ENCODE measurements around the gene SPATA6L. TPM values are rescaled to one million over a fixed set of nuclear protein-coding genes. Genes with fewer than 3 reads are reported as not detected.

SPATA6L gene
- total RNA-seq, 4 donors from 2014 or later = 14.3 to 21.0 (median 16.9) TPM

DNA sequence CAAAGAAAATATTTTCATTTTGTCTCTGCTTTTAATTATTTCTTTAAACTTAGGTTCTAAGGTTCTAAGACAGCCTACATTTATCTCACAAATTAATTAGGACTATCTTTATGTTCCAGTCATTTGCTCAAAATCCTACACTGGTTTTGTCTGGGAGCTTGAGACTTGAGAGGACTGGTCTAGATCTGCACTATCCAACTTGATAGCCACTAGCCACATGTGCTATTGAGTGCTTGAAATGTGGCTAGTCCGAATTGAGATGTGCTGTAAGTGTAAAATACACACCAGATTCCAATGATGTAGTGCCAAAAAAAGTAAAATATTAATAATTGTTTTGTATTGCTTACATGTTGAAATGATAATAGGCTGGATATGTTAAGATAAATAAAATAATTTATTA lies 20.3 kb upstream of the SPATA6L start:
- intact Hi-C loops (cut with DNase I) = no loop called here

DNA sequence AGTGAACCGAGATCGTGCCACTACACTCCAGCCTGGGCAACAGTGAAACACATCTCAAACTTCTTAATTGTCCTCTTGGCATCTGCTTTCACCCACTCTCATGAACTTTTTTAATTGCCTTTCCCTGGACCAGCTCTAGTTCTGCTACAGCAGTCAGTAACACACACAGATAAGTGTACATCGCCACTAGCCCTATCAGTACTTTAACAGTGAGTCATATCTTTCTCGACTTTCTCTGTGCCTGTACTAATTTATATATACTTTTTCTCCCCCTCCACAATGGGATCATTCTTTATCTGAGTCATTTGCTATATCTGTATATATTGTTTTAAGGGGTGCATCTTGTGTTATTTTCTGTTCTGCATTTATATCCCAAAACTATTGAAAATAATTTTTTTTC lies 19.8 kb upstream of the SPATA6L start:
- Histone ChIP-seq H3K4me1 (peaks cover 3 to 4% of the 10 kb centered on the region in 2 donors), H3K9me3 (no peaks in the 10 kb centered on the region), H3K36me3 (peaks cover 4 to 5% of the 10 kb centered on the region in 2 donors), H3K4me3 (replicated peaks in 1 of 3) (no peak overlapping the region), H3K27me3 (no peaks in the 10 kb centered on the region), H3K27ac (no peak overlapping the region)
- TF ChIP-seq, protein P1, sequence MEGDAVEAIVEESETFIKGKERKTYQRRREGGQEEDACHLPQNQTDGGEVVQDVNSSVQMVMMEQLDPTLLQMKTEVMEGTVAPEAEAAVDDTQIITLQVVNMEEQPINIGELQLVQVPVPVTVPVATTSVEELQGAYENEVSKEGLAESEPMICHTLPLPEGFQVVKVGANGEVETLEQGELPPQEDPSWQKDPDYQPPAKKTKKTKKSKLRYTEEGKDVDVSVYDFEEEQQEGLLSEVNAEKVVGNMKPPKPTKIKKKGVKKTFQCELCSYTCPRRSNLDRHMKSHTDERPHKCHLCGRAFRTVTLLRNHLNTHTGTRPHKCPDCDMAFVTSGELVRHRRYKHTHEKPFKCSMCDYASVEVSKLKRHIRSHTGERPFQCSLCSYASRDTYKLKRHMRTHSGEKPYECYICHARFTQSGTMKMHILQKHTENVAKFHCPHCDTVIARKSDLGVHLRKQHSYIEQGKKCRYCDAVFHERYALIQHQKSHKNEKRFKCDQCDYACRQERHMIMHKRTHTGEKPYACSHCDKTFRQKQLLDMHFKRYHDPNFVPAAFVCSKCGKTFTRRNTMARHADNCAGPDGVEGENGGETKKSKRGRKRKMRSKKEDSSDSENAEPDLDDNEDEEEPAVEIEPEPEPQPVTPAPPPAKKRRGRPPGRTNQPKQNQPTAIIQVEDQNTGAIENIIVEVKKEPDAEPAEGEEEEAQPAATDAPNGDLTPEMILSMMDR (IDR thresholded peaks at IDR 0.05) = no peak
- no peak for TF ChIP-seq POLR2A (IDR thresholded peaks at IDR 0.05)
- 89 to 93% methylated on average over 4 of the region's 4 CpGs for WGBS, 2 donors
- DNase-seq = no peak
- intact Hi-C loops (cut with DNase I) = no loop called here

More for the DNA sequence above, 20.3 kb upstream of the SPATA6L start:
- H3K36me3 ChIP-seq = peaks cover 4 to 5% of the 10 kb centered on the region in 2 donors
- H3K4me3 ChIP-seq (replicated peaks in 1 of 3) = no peak overlapping the region
- TF ChIP-seq, protein P1 (IDR thresholded peaks at IDR 0.05) = no peak
- TF ChIP-seq POLR2A (IDR thresholded peaks at IDR 0.05) = no peak
- 72 to 82% methylated on average over 1 of the region's 1 CpG for WGBS, 2 donors
- peak overlapping the region in 1 of 3 donors; percentile 13 for H3K27ac ChIP-seq
- no peaks in the 10 kb centered on the region for H3K4me1 ChIP-seq
- DNase-seq = no peak
- H3K27me3 ChIP-seq = no peaks in the 10 kb centered on the region
- H3K9me3 ChIP-seq = no peaks in the 10 kb centered on the region

DNA sequence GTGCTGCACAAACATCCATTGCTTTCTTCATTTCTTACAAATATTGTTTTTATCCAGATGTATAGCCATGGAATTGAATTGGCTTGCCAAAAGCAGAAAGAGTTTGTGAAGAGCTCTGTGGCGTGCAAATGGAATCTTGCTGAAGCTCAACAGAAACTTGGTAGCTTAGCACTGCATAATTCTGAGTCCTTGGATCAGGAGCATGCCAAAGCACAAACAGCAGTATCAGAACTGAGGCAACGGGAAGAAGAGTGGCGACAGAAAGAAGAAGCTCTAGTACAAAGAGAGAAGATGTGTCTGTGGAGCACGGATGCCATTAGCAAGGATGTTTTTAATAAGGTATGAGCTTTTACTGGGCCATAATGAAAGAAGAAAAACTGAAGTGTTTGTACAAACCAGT lies 18.5 kb upstream of the SPATA6L start:
- Histone ChIP-seq H3K4me1 (peaks cover 9 to 12% of the 10 kb centered on the region in 2 donors), H3K36me3 (peaks cover 4 to 5% of the 10 kb centered on the region in 2 donors), H3K9me3 (no peaks in the 10 kb centered on the region), H3K27me3 (no peaks in the 10 kb centered on the region), H3K27ac (no peak overlapping the region), H3K4me3 (replicated peaks in 1 of 3) (no peak overlapping the region)
- TF ChIP-seq POLR2A (IDR thresholded peaks at IDR 0.05) = no peak
- TF ChIP-seq, protein P1 (IDR thresholded peaks at IDR 0.05) = no peak
- intact Hi-C loops (cut with DNase I) = no loop called here
- no peak for DNase-seq
- WGBS, 2 donors = 94 to 95% methylated on average over 4 of the region's 4 CpGs

DNA sequence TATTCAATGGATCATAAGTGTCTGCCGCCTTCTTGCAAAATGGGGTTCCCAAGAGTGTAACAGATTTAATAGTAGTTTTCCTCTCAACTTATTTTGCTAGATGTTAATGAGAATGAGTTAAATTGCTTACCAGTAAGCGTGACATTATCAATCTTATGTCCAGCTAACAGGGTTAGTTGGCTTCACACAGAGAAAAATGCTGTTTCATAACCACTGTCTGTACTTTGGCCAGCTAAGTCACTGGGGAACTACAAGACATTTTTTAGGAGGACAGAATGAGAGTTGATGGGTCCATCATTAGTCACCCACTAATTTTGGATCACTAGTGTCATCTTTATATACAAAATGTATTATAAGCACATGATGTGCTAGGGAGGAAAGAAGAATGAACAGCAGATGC lies 14.5 kb upstream of the SPATA6L start:
- WGBS, 2 donors = 54 to 62% methylated on average over 2 of the region's 2 CpGs
- Histone ChIP-seq H3K36me3 (peaks cover under 1 to 4% of the 10 kb centered on the region in 2 donors), H3K9me3 (no peaks in the 10 kb centered on the region), H3K27ac (peak overlapping the region in 2 of 3 donors; percentile 97), H3K27me3 (no peaks in the 10 kb centered on the region), H3K4me1 (peaks cover 12 to 13% of the 10 kb centered on the region in 2 donors), H3K4me3 (replicated peaks in 1 of 3) (peak overlapping the region in 1 of 3 donors; percentile 83)
- intact Hi-C loops (cut with DNase I) = no loop called here
- TF ChIP-seq, protein P1 (IDR thresholded peaks at IDR 0.05) = no peak
- TF ChIP-seq POLR2A (IDR thresholded peaks at IDR 0.05) = no peak
- no peak for DNase-seq

DNA sequence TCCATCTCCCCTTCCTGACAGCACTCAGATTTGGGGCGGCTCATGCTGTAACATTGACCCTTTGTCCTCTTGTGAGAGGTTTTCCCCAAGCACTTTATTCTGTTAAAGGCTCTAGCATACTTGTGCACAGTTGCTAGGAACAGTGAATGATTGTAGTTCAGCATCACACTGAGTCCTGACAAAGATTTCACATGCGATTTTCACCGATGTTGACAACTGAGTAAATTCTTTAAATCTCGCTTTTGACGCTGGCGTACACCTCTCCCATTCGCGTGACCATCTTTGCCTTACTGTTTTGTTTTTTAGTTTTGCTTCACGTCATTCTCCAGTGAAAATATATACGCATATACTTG lies 13.9 kb upstream of the SPATA6L start:
- Histone ChIP-seq H3K4me3 (replicated peaks in 1 of 3) (peak overlapping the region; percentile 27 to 83 (median 63)), H3K9me3 (no peaks in the 10 kb centered on the region), H3K27ac (peak overlapping the region; percentile 82 to 97 (median 97)), H3K27me3 (no peaks in the 10 kb centered on the region), H3K36me3 (peaks cover 0 to 4% of the 10 kb centered on the region in 2 donors), H3K4me1 (peaks cover 12 to 13% of the 10 kb centered on the region in 2 donors)
- no peak for DNase-seq
- WGBS, 2 donors = 1 to 2% methylated on average over 10 of the region's 10 CpGs
- TF ChIP-seq POLR2A (IDR thresholded peaks at IDR 0.05) = no peak
- TF ChIP-seq, protein P1 (IDR thresholded peaks at IDR 0.05) = no peak
- intact Hi-C loops (cut with DNase I) = no loop called here

Measured in thyroid gland (tissue), 4 donors.